ENCODE measurements around the gene MAGEC3.

DNA sequence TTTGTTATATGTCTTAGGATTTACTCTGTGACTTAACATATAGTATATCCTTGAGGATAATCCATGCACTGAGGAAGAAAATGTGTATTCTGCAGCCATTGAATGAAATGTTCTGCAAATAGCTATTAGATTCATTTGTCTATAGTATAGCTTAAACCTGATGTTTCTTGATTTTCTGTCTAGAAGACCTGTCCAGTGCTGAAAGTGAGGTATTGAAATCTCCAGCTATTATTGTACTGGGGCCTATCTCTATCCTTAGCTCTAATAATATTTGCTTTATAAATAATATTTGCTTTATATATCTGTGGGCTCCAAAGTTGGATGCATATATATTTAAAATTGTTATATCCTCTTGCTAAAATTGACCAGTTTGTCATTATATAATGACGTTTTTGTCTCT is 26.7 kb upstream of the MAGEC3 start:
- TF ChIP-seq, protein P1, sequence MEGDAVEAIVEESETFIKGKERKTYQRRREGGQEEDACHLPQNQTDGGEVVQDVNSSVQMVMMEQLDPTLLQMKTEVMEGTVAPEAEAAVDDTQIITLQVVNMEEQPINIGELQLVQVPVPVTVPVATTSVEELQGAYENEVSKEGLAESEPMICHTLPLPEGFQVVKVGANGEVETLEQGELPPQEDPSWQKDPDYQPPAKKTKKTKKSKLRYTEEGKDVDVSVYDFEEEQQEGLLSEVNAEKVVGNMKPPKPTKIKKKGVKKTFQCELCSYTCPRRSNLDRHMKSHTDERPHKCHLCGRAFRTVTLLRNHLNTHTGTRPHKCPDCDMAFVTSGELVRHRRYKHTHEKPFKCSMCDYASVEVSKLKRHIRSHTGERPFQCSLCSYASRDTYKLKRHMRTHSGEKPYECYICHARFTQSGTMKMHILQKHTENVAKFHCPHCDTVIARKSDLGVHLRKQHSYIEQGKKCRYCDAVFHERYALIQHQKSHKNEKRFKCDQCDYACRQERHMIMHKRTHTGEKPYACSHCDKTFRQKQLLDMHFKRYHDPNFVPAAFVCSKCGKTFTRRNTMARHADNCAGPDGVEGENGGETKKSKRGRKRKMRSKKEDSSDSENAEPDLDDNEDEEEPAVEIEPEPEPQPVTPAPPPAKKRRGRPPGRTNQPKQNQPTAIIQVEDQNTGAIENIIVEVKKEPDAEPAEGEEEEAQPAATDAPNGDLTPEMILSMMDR (IDR thresholded peaks at IDR 0.05 in 2 of 3, conservative IDR thresholded peaks at IDR 0.05 in 1 of 3; ENCODE audit: control insufficient read depth in 2 of 3, extremely low read depth in 1 of 3, insufficient read depth in 1 of 3, low read depth in 3 of 3, low read length in 3 of 3), result no peak
- no peak for TF ChIP-seq YY1 (IDR thresholded peaks at IDR 0.05; ENCODE audit: low read depth, low read length)
- TF ChIP-seq TCF3 (IDR thresholded peaks at IDR 0.05; ENCODE audit: borderline replicate concordance, insufficient read depth, low read depth, low read length), result no peak

Data from GM12878 (cell line).